SK-N-SH (cell line): ENCODE data around the gene GNB1L. TPM values are rescaled to one million over a fixed set of nuclear protein-coding genes. Genes with fewer than 3 reads are reported as not detected.

Experiments
- CTCF ChIA-PET: fragments of 300-600, 350-600 bp; formaldehyde crosslinking; extraction: SDS; loops from one replicate; lab custom pipeline; 2021; lab: Yijun Ruan, JAX
- POLR2A ChIA-PET: fragments of 350-600 bp; sonication (Branson Sonifier 250); formaldehyde crosslinking; extraction: SDS; loops from one replicate; lab custom pipeline; 2020; ENCODE audit warnings: antibody characterized with exemption, inconsistent platforms; lab: Yijun Ruan, JAX
- DNase-seq: peaks from one replicate; pipeline ENCODE4 v3.0.0; 2012
- H2AFZ ChIP-seq: fragments of 200-600 bp; sonication (generic); 2 replicates; pipeline ENCODE4 v1.8.1; 2016; ENCODE audit warnings: antibody characterized with exemption, mild to moderate bottlenecking, low read depth
- H3F3A ChIP-seq: fragments of 200-600 bp; sonication (generic); replicated peaks from 2 replicates; pipeline ENCODE3; 2016; ENCODE audit warnings: antibody characterized with exemption, mild to moderate bottlenecking; ENCODE audit not compliant: insufficient read depth
- H3K27ac ChIP-seq, 2 experiments: fragments of 200-500 bp in 1 of 2; fragments of 200-600 bp in 1 of 2; sonication (Bioruptor generic) in 1 of 2; sonication (generic), shearing (Covaris generic) in 1 of 2; 2 replicates each; pipeline versions ENCODE4 v1.5.1 to v1.6.1; 2014 to 2016; ENCODE audit warnings: low read depth in 2 of 2, inconsistent platforms in 1 of 2, low read length in 1 of 2, mild to moderate bottlenecking in 1 of 2, mixed read lengths in 1 of 2
- H3K27me3 ChIP-seq: fragments of 200-600 bp; sonication (generic), shearing (Covaris generic); 2 replicates; pipeline ENCODE4 v1.6.1; 2016; ENCODE audit warnings: mixed run types; ENCODE audit not compliant: insufficient read depth
- H3K36me3 ChIP-seq, 2 experiments: fragments of 200-500 bp in 1 of 2; fragments of 200-600 bp in 1 of 2; sonication (Bioruptor generic) in 1 of 2; sonication (generic) in 1 of 2; replicated peaks in 1 of 2; 2 replicates each; pipeline versions ENCODE3 to v1.5.1; 2014 to 2016; ENCODE audit warnings: low read length in 1 of 2, mild to moderate bottlenecking in 1 of 2; ENCODE audit not compliant: insufficient read depth in 2 of 2, control insufficient read depth in 1 of 2
- H3K4me1 ChIP-seq, 2 experiments: fragments of 200-500 bp in 1 of 2; fragments of 200-600 bp in 1 of 2; sonication (Bioruptor generic) in 1 of 2; sonication (generic), shearing (Covaris generic) in 1 of 2; 2 replicates each; pipeline versions ENCODE4 v1.5.1 to v1.6.1; 2014 to 2016; ENCODE audit warnings: low read depth in 1 of 2, low read length in 1 of 2, mixed run types in 1 of 2; ENCODE audit not compliant: insufficient read depth in 2 of 2, control insufficient read depth in 1 of 2
- H3K4me2 ChIP-seq: fragments of 200-600 bp; sonication (generic), shearing (Covaris generic); 2 replicates; pipeline ENCODE4 v1.6.1; 2017; ENCODE audit warnings: mixed run types
- H3K4me3 ChIP-seq, 2 experiments: fragments of 200-500 bp in 1 of 2; fragments of 200-600 bp in 1 of 2; sonication (Bioruptor generic) in 1 of 2; sonication (generic), shearing (Covaris generic) in 1 of 2; 2 replicates each; pipeline versions ENCODE4 v1.5.1 to v1.8.1; 2014 to 2016; ENCODE audit warnings: low read depth in 2 of 2, inconsistent platforms in 1 of 2, low read length in 1 of 2, mild to moderate bottlenecking in 1 of 2, mixed read lengths in 1 of 2, moderate library complexity in 1 of 2
- H3K79me2 ChIP-seq: fragments of 200-600 bp; sonication (generic); 2 replicates; pipeline ENCODE4 v1.8.1; 2017; ENCODE audit warnings: mild to moderate bottlenecking; ENCODE audit not compliant: insufficient read depth
- H3K9ac ChIP-seq: fragments of 200-600 bp; sonication (generic); 2 replicates; pipeline ENCODE4 v1.6.1; 2017; ENCODE audit warnings: mixed run types
- H3K9me2 ChIP-seq: fragments of 200-600 bp; sonication (generic); 2 replicates; pipeline ENCODE4 v1.6.1; 2017; ENCODE audit warnings: mixed run types
- H3K9me3 ChIP-seq: fragments of 200-600 bp; sonication (generic); 2 replicates; pipeline ENCODE4 v1.6.1; 2017; ENCODE audit warnings: mixed run types, mild to moderate bottlenecking, moderate library complexity
- H4K20me1 ChIP-seq: fragments of 200-600 bp; sonication (generic); 2 replicates; pipeline ENCODE4 v1.6.1; 2017; ENCODE audit warnings: mild to moderate bottlenecking, mixed run types; ENCODE audit not compliant: insufficient read depth
- CHD2 ChIP-seq: fragments of 150-350 bp; IDR thresholded peaks from 2 replicates; pipeline ENCODE4 v1.6.1; 2018; ENCODE audit warnings: low read length; ENCODE audit not compliant: partially characterized antibody
- ELF1 ChIP-seq: IDR thresholded peaks from 2 replicates; pipeline ENCODE4 v1.4.0; 2012
- EP300 ChIP-seq, 2 experiments: IDR thresholded peaks; 2 replicates each; pipeline versions ENCODE4 v1.4.0 to v1.6.1; 2012; ENCODE audit warnings: borderline replicate concordance in 1 of 2, low read depth in 1 of 2, low read length in 1 of 2
- EZH2phosphoT487 ChIP-seq: fragments of 200-600 bp; sonication (generic); IDR thresholded peaks from 2 replicates; pipeline ENCODE4 v1.6.1; 2017; ENCODE audit warnings: low read depth, mixed run types, mild to moderate bottlenecking, antibody characterized with exemption, moderate library complexity, borderline replicate concordance
- FOXJ3 ChIP-seq: sonication (generic); formaldehyde crosslinking; IDR thresholded peaks from 2 replicates; pipeline ENCODE4 v1.5.1; 2020; ENCODE audit warnings: mild to moderate bottlenecking, missing genetic modification reagents
- FOXM1 ChIP-seq: IDR thresholded peaks from 2 replicates; pipeline ENCODE4 v1.4.0; 2012; ENCODE audit warnings: low read depth, mild to moderate bottlenecking
- GABPA ChIP-seq: IDR thresholded peaks from 2 replicates; pipeline ENCODE4 v1.4.0; 2012; ENCODE audit warnings: low read depth, mild to moderate bottlenecking
- GATA2 ChIP-seq: sonication (generic); formaldehyde crosslinking; IDR thresholded peaks from 2 replicates; pipeline ENCODE4 v1.5.0; 2020; ENCODE audit warnings: mild to moderate bottlenecking, missing genetic modification reagents
- JUND ChIP-seq: IDR thresholded peaks from 2 replicates; pipeline ENCODE4 v1.4.0; 2012
- MXI1 ChIP-seq: IDR thresholded peaks from 2 replicates; pipeline ENCODE4 v1.6.1; 2012; ENCODE audit warnings: mild to moderate bottlenecking, low read depth, low read length, improper control_type of control experiment
- NRF1 ChIP-seq: IDR thresholded peaks from 2 replicates; pipeline ENCODE4 v1.6.1; 2012; ENCODE audit warnings: low read depth, mild to moderate bottlenecking, low read length
- POLR2AphosphoS5 ChIP-seq: IDR thresholded peaks from 2 replicates; pipeline ENCODE4 v1.6.1; 2012; ENCODE audit warnings: low read depth, low read length
- RAD21 ChIP-seq: IDR thresholded peaks from 2 replicates; pipeline ENCODE4 v1.6.1; 2012; ENCODE audit warnings: mild to moderate bottlenecking, low read length
- RCOR1 ChIP-seq: fragments of 150-350 bp; IDR thresholded peaks from 2 replicates; pipeline ENCODE4 v1.6.1; 2017; ENCODE audit warnings: antibody characterized with exemption, low read length
- WGBS: methylation state at CpG from one replicate; pipeline ENCODE4 v1.1.6; 2017; ENCODE audit warnings: low lambda C conversion rate; 5-methylcytosine and 5-hydroxymethylcytosine counted together
- polyA plus RNA-seq, 3 experiments: library from polyadenylated mRNA; depleted of rRNA; stranded (reverse); fragments of >200 nt; gene quantifications; 2 replicates each; pipeline ENCODE4 v1.2.3, GENCODE V29; 2012
- TF ChIP-seq, protein P1 (sequence below): fragments of 200-600 bp; sonication (generic); IDR thresholded peaks from 2 replicates; pipeline ENCODE4 v1.6.1; 2017; ENCODE audit warnings: antibody characterized with exemption, mild to moderate bottlenecking, moderate library complexity
- TF ChIP-seq, protein P2 (sequence below): IDR thresholded peaks from 2 replicates; pipeline ENCODE4; 2012
- TF ChIP-seq, protein P3 (sequence below): IDR thresholded peaks from 2 replicates; pipeline ENCODE4 v1.4.0; 2012; ENCODE audit warnings: low read depth, borderline replicate concordance
- TF ChIP-seq, protein P4 (sequence below): fragments of 150-350 bp; IDR thresholded peaks from 2 replicates; pipeline ENCODE4 v1.6.1; 2016; ENCODE audit warnings: mild to moderate bottlenecking, low read depth, low read length

GNB1L gene
- polyA plus RNA-seq, 1 of the 3 experiments (the other 2 are of a cell fraction) = 5.9 TPM

DNA sequence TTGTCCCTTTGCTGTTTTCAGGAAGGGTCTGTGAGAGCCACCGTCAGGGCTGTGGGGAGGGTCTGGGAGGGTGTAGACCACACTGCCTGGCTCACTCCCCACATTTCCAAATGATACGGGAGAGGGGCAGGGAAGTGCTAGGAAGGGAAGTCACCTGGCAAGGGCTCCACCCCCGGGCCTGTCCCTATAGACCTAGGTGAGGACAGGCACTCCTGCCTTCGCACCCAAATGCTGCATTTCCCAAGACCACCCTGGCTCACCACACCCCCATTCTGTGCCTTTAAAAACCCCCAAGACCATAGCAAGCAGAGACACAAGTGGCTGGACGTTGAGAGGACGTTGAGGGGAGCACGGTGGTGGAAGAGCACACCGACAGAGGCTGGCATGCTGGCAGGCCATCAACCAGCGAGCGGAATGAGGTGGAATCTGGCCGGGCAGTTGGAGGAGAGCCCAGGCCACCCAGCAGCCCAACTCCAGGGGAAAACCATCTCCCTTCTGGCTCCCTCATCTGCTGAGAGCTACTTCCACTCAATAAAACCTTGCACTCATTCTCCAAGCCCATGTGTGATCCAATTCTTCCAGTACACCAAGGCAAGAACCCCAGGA, 45.7 kb downstream of the GNB1L start:
- no peak for DNase-seq
- ChIA-PET CTCF (interaction anchor here (0.7 to 2.5 kb wide), 3 partner anchors 8 to 101 kb away, joined by 3 to 12 read pairs (median 5); no protein-coding TSS in a partner anchor), POLR2A (no interaction called here)
- no peaks in the 10 kb centered on the region for H3K9me2 ChIP-seq
- H3K9ac ChIP-seq = no peak overlapping the region
- H3K4me1 ChIP-seq = peaks cover 0 to 39% of the 10 kb centered on the region in 2 experiments; a peak in 1 of 4 replicates
- no peak overlapping the region for H3K27ac ChIP-seq
- no peaks in the 10 kb centered on the region for H3K9me3 ChIP-seq
- H3K79me2 ChIP-seq = no peaks in the 10 kb centered on the region
- no peak for TF ChIP-seq GATA2
- TF ChIP-seq GABPA = no peak
- TF ChIP-seq, all 33 proteins: peak for 0
- Histone ChIP-seq H3F3A (no peaks in the 10 kb centered on the region), H3K4me3 (no peak overlapping the region), H3K36me3 (no peaks in the 10 kb centered on the region), H4K20me1 (no peaks in the 10 kb centered on the region), H3K27me3 (no peaks in the 10 kb centered on the region), H3K4me2 (no peak overlapping the region), H2AFZ (no peak overlapping the region)
- WGBS = 82% methylated on average over 9 of the region's 11 CpGs

DNA sequence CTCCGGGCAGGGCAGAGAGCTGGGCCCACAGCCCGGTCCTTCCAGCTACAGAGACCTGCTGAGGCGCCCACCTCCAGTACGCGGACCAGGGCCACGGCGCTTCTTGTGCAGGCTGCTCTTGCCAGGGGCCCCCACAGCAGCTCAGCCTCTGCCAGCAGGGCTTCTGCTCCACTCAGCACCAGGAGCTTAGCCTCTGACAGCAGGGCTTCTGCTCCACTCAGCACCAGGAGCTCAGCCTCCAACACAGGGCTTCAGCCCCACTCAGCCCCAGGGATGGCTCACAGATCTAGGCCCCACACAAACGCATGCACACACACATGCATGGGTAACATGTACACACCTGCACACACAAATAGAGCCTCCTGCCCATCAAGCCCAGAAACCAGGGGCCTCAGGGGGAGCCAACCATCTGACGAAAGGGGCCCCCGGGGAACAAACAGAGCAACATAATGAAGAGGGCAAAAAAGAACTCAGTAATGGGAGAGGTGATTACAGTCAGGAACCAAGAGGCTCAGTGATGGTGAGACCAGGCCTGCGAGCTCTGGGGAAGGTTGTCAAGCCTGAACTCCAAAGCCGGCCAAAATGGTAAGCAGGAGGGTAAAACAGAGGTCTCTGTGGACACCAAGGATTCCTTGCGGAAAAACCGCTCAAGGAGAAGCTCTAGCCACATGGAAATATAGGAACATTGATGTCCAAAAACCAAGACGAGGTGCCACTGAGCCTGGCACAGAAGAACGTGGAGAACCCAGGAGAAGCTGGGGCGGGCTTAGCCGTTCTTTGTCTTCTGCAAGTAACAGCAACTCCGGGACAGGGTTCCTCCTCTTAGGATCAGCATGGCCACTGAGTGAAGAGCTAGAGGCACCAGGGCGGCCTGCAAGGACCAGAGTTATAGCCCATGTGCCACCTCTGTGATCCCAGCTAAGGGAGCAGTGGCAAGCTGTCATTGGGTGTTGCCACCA, 46.5 kb downstream of the GNB1L start:
- ChIA-PET CTCF (interaction anchor here (0.7 to 1.6 kb wide), 5 partner anchors 8 to 102 kb away, joined by 3 to 5 read pairs (median 3); no protein-coding TSS in a partner anchor), POLR2A (no interaction called here)
- TF ChIP-seq, protein P1, sequence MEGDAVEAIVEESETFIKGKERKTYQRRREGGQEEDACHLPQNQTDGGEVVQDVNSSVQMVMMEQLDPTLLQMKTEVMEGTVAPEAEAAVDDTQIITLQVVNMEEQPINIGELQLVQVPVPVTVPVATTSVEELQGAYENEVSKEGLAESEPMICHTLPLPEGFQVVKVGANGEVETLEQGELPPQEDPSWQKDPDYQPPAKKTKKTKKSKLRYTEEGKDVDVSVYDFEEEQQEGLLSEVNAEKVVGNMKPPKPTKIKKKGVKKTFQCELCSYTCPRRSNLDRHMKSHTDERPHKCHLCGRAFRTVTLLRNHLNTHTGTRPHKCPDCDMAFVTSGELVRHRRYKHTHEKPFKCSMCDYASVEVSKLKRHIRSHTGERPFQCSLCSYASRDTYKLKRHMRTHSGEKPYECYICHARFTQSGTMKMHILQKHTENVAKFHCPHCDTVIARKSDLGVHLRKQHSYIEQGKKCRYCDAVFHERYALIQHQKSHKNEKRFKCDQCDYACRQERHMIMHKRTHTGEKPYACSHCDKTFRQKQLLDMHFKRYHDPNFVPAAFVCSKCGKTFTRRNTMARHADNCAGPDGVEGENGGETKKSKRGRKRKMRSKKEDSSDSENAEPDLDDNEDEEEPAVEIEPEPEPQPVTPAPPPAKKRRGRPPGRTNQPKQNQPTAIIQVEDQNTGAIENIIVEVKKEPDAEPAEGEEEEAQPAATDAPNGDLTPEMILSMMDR = no peak
- TF ChIP-seq, protein P2, sequence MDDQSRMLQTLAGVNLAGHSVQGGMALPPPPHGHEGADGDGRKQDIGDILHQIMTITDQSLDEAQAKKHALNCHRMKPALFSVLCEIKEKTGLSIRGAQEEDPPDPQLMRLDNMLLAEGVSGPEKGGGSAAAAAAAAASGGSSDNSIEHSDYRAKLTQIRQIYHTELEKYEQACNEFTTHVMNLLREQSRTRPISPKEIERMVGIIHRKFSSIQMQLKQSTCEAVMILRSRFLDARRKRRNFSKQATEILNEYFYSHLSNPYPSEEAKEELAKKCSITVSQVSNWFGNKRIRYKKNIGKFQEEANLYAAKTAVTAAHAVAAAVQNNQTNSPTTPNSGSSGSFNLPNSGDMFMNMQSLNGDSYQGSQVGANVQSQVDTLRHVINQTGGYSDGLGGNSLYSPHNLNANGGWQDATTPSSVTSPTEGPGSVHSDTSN = no peak
- TF ChIP-seq MXI1 (no peak), CHD2 (no peak), ELF1 (no peak), JUND (no peak), NRF1 (no peak), FOXM1 (no peak), GATA2 (no peak), GABPA (no peak), EP300 (IDR thresholded peaks at IDR 0.05; ENCODE audit: borderline replicate concordance in 1 of 2, low read depth in 1 of 2, low read length in 1 of 2) (no peak), EZH2phosphoT487 (no peak), RAD21 (no peak), RCOR1 (no peak), POLR2AphosphoS5 (no peak), FOXJ3 (CRISPR knock-in tag) (no peak)
- TF ChIP-seq, protein P3, sequence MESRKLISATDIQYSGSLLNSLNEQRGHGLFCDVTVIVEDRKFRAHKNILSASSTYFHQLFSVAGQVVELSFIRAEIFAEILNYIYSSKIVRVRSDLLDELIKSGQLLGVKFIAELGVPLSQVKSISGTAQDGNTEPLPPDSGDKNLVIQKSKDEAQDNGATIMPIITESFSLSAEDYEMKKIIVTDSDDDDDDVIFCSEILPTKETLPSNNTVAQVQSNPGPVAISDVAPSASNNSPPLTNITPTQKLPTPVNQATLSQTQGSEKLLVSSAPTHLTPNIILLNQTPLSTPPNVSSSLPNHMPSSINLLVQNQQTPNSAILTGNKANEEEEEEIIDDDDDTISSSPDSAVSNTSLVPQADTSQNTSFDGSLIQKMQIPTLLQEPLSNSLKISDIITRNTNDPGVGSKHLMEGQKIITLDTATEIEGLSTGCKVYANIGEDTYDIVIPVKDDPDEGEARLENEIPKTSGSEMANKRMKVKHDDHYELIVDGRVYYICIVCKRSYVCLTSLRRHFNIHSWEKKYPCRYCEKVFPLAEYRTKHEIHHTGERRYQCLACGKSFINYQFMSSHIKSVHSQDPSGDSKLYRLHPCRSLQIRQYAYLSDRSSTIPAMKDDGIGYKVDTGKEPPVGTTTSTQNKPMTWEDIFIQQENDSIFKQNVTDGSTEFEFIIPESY = no peak
- TF ChIP-seq, protein P4, sequence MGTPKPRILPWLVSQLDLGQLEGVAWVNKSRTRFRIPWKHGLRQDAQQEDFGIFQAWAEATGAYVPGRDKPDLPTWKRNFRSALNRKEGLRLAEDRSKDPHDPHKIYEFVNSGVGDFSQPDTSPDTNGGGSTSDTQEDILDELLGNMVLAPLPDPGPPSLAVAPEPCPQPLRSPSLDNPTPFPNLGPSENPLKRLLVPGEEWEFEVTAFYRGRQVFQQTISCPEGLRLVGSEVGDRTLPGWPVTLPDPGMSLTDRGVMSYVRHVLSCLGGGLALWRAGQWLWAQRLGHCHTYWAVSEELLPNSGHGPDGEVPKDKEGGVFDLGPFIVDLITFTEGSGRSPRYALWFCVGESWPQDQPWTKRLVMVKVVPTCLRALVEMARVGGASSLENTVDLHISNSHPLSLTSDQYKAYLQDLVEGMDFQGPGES = no peak

More for the DNA sequence above, 46.5 kb downstream of the GNB1L start:
- Histone ChIP-seq H4K20me1 (no peaks in the 10 kb centered on the region), H3K9ac (no peak overlapping the region), H3K4me1 (peaks cover 0 to 39% of the 10 kb centered on the region in 2 experiments; a peak in 1 of 4 replicates), H3K27me3 (no peaks in the 10 kb centered on the region), H3K9me2 (no peaks in the 10 kb centered on the region), H3K4me2 (no peak overlapping the region), H3K9me3 (no peaks in the 10 kb centered on the region), H3K4me3 (no peak overlapping the region), H3F3A (no peaks in the 10 kb centered on the region), H3K79me2 (no peaks in the 10 kb centered on the region), H2AFZ (no peak overlapping the region), H3K36me3 (no peaks in the 10 kb centered on the region), H3K27ac (no peak overlapping the region)
- no peak for DNase-seq
- WGBS = 99% methylated on average over 10 of the region's 20 CpGs
